GM18867 (cell line): ENCODE data around the gene ARHGEF3.
"Not testable (repeated sequence)": the region's sequence is repeated elsewhere in the genome, so short reads cannot be mapped to it uniquely, and the experiment has no call there.

Experiments
- ATAC-seq: cut with Tn5 transposase; IDR thresholded peaks from one replicate; pipeline ENCODE4 v1.9.1; 2021; ENCODE audit warnings: mild to moderate bottlenecking, moderate library complexity; ENCODE audit not compliant: unreplicated experiment

ARHGEF3 gene

DNA sequence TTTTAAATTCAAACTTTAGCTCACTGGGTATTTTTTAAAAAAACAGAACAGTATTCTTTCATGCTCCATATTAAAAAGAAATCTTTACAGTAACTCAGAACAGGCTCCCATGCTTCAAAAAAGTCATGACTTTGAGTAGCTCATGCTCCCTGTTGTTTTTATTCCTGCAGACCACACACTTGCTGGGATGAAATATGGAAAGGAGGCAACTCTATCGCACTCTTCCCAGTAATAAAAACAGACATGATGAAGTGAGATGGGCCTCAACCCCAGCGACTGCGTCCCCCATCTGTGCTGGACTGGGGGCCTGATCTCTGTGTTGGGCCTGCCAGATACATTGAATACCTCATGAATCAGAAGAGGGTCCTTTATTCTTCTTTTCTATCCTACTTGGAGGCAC lies 58.9 kb downstream of the ARHGEF3 start:
- no peak for ATAC-seq

GRCh38 chr3:56739036-56739435 lies 62.7 kb downstream of the ARHGEF3 start:
- no peak for ATAC-seq

- no peak for ATAC-seq
These were observed 64.7 kb downstream of the ARHGEF3 start for GRCh38 chr3:56737006-56737405.

DNA sequence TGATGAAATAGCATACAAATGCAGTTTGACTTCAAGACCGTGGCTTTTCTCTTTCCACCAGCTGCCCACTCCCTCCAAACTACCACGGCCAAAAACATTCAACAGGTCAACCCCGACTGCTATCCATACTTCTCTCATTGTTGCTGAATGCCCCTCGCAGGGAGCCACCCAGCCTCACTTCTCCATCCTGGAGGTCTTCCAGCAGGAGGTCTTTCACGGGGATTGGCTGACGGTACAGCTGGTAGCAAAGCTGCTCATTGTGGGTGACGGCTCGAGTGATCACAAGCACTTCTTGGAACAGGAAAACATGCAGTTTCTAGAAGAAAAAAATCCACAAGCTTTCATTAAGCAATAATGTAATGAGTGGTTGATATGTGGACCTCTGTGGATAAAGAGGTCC lies 69.6 kb downstream of the ARHGEF3 start:
- no peak for ATAC-seq

GRCh38 chr3:56725175-56725574 lies 76.6 kb downstream of the ARHGEF3 start:
- peak; percentile 98 for ATAC-seq

DNA sequence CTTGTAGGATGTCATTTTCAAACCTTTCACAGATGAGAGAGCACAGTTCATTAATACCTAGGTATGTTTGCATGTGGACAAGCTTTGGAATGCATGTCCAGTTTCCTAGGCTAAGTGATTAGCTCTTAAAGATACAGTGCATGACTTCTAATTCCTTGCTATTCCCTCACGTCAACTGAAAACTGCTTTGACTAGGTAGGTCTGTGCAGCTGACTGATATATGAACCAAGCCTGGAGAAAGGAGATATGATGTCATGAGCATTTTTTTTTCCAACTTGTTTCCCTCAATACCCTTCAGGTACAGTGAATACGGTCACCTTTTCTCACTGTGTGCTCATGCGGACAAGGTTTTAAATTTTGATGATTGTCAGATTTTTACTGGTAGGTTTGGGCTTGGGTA lies 77.1 kb downstream of the ARHGEF3 start:
- ATAC-seq = peak; percentile 2

DNA sequence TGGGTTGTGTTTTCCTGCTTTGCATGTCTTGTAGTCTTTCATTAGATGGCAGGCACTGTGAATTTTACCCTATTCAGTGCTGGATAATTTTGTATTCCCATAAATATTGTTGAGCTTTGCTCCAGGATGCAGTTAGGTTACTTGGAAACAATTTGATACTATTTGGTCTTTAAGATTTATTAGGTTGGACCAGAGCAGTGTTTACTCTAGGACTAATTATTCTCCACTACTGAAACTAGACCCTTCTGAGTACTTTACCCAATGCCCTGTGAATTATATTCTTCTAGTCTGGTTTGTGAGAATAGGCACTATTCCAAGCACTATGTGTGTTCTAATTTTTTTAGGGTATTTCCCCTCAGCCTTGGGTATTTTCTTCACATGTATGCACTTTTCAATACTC lies 80.9 kb downstream of the ARHGEF3 start:
- ATAC-seq = no peak

DNA sequence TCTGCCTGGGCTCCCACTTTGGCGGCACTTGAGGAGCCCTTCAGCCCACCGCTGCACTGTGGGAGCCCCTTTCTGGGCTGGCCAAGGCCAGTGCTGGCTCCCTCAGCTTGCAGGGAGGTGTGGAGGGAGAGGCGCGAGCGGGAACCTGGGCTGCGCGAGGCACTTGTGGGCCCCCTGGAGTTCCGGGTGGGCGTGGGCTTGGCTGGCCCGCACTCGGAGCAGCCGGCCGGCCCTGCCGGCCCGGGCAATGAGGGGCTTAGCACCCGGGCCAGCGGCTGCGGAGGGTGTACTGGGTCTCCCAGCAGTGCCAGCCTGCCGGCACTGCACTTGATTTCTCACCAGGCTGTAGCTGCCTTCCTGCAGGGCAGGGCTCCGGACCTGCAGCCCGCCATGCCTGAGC lies 82.9 kb downstream of the ARHGEF3 start:
- ATAC-seq = not testable (repeated sequence)

- ATAC-seq = no peak
These were observed 90.4 kb downstream of the ARHGEF3 start for GRCh38 chr3:56711344-56711743.

DNA sequence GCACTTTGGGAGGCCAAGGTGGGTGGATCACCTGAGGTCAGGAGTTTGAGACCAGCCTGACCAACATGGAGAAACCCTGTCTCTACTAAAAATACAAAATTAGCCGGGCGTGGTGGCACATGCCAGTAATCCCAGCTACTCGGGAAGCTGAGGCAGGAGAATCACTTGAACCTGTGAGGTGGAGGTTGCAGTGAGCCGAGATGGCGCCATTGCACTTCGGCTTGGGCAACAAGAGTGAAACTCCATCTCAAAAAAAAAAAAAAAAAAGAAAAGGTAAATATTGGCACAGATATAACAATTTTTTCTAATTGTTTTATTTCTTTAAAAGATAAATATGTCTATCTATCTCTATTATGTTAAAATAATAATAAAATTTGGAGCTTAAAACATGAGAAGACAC lies 94.3 kb downstream of the ARHGEF3 start:
- ATAC-seq = not testable (repeated sequence)

DNA sequence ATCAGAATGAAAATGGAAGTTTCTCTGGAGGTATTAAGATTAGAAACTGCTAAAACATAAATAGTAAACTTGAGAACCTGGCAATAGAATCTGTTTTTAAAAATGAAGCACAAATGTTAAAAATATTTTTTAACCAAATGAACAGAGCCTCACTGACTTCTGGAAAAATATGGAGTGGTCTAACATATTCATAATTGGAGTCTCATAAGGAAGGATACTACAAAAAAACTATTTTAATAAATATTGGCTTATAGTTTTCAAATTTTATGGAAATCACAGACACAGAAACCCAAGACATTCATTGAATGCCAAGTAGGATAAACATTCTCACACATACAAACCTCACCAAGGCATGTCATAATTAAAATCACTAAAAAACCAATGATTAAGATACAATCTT lies 95.1 kb downstream of the ARHGEF3 start:
- ATAC-seq = no peak

DNA sequence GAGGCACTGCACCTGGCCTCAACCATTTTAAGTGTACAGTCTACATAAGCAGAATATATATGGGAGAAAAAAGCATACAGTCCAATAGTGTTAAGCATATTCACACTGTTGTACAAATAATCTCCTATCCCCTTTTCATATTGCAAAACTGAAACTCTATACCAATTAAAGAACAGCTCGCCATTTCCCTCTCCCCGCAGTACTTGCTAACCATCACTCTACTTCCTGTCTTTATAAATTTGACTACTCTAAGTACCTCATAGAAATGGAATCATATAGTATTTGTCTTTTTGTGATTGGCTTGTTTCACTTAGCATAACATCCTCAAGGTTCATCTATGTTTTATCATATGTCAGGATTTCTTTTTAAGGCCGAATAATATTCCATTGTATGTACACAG lies 97.0 kb downstream of the ARHGEF3 start:
- no peak for ATAC-seq

GRCh38 chr3:56702490-56703315 lies 99.0 kb downstream of the ARHGEF3 start:
- ATAC-seq = no peak

GRCh38 chr3:56700151-56700550 lies 101.6 kb downstream of the ARHGEF3 start:
- ATAC-seq = no peak

- no peak for ATAC-seq
These were observed 106.7 kb downstream of the ARHGEF3 start for GRCh38 chr3:56694867-56695683.

DNA sequence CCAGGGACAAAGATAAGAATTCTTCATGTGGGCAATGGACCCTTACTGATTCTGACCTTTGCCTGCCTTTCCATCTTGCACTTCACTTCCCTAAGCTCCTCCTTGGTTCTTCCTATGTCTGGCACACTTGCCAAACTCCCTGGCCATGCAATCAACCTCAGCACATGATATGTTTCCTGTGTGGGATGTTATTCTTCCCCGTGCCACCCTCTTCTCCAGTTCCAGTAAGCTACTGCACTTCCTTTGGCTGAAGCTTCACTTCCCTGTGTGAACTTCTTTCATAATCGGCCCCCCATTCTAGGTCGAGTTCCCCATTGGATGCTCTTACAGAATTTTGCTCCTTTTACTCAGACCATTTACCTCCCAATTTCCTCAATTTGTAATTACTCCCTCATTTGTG lies 108.0 kb downstream of the ARHGEF3 start:
- no peak for ATAC-seq

- ATAC-seq = peak; percentile 86
These were observed 109.0 kb downstream of the ARHGEF3 start for GRCh38 chr3:56692520-56693433.

GRCh38 chr3:56692001-56692365 lies 109.8 kb downstream of the ARHGEF3 start:
- ATAC-seq = not testable (repeated sequence)

DNA sequence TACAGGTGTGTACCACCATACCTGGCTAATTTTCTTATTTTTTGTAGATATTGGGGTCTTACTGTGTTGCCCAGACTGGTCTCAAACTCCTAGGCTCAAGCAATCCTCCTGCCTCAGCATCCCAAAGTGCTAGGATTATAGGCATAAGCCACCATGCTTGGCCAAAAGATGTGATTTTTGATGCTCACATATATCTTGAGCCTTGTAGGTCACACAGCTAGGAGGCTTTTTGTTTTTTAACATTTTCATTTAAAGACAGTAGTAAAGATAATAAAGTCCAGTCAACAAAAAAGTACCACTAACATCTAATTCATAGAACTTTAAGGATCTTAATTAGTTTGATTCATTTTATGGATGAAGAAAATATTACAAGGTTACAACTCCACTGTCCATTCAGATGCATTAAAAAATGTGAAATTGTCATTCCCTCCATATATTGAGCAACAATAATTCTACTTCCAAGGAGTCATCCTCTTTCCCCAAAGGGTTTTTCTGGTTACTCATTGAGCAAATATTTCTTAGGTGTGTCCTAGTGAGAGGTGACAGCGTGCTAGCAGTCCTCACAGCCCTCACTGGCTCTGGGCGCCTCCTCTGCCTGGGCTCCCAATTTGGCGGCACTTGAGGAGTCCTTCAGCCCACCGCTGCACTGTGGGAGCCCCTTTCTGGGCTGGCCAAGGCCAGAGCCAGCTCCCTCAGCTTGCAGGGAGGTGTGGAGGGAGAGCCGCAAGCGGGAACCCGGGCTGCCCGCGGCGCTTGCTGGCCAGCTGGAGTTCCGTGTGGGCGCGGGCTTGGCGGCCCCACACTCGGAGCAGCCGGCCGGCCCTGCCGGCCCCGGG lies 110.4 kb downstream of the ARHGEF3 start:
- no peak for ATAC-seq

- ATAC-seq = no peak
These were observed 112.4 kb downstream of the ARHGEF3 start for GRCh38 chr3:56689303-56689702.
